ENCODE measurements around the gene BRINP2. TPM values are rescaled to one million over a fixed set of nuclear protein-coding genes. Genes with fewer than 3 reads are reported as not detected.

BRINP2 gene
- total RNA-seq, 1 donor from 2014 or later = 0.11 TPM

- Histone ChIP-seq H3K27ac (no peak overlapping the region), H3K27me3 (peaks cover 11% of the 10 kb centered on the region), H3K4me3 (peak overlapping the region; percentile 54 to 56), H3K9me3 (no peaks in the 10 kb centered on the region), H3K36me3 (no peaks in the 10 kb centered on the region), H3K4me1 (no peaks in the 10 kb centered on the region)
- DNase-seq (ENCODE audit: low spot score in 2 of 2) = no peak
- intact Hi-C loops (cut with DNase I) = no loop called here
- no peak for TF ChIP-seq CTCF (IDR thresholded peaks at IDR 0.05)
These were observed 5.7 kb upstream of the BRINP2 start for GRCh38 chr1:177165069-177165439.

DNA sequence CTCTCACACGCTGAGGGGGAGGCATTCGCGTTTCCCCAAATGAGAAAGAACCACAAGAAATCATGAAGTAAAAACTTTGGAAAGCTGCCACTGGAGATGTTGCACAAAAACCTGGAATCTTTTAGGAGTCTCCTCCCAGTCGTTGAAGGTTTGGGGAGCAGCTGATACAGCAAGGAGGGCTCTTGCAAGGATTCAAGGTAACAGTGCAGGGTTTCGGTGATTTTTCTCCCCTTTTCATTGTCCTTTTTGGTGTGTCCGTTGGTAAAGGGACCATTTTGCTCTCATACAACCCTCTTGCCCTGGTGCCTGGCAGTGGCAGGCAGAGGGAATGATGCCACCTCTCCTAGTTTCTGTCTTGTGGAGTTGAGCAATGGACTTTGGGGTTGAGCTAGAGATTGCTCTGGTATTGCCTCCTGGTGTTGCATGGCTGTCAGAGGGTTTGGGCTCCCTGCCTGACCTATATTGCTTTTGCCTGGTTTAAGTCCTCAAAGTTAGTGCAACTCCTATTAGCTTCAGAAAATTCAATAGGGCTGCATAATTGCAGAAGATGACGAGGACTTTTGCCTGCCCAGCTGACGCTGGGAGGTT, 872 bp downstream of the BRINP2 start:
- Histone ChIP-seq H3K4me1 (peaks cover 0 to 6% of the 10 kb centered on the region in 2 donors), H3K27me3 (no peaks in the 10 kb centered on the region), H3K4me3 (peak overlapping the region; percentile 55 to 58), H3K27ac (no peak overlapping the region), H3K9me3 (no peaks in the 10 kb centered on the region), H3K36me3 (no peaks in the 10 kb centered on the region)
- intact Hi-C loops (cut with DNase I) = no loop called here
- no peak for DNase-seq (ENCODE audit: low spot score in 2 of 2)
- TF ChIP-seq CTCF (IDR thresholded peaks at IDR 0.05) = no peak

- H3K4me1 ChIP-seq = peaks cover 0 to 6% of the 10 kb centered on the region in 2 donors
- TF ChIP-seq CTCF (IDR thresholded peaks at IDR 0.05) = no peak
- H3K4me3 ChIP-seq = no peak overlapping the region
- no peak overlapping the region for H3K27ac ChIP-seq
- H3K9me3 ChIP-seq = no peaks in the 10 kb centered on the region
- no peaks in the 10 kb centered on the region for H3K27me3 ChIP-seq
- H3K36me3 ChIP-seq = no peaks in the 10 kb centered on the region
- DNase-seq (ENCODE audit: low spot score in 2 of 2) = no peak
- intact Hi-C loops (cut with DNase I) = no loop called here
These were observed 1.5 kb downstream of the BRINP2 start for GRCh38 chr1:177172272-177172671.

GRCh38 chr1:177172866-177173265, 2.1 kb downstream of the BRINP2 start:
- peaks cover 0 to 6% of the 10 kb centered on the region in 2 donors for H3K4me1 ChIP-seq
- H3K27ac ChIP-seq = no peak overlapping the region
- H3K9me3 ChIP-seq = no peaks in the 10 kb centered on the region
- no peak overlapping the region for H3K4me3 ChIP-seq
- intact Hi-C loops (cut with DNase I) = no loop called here
- TF ChIP-seq CTCF (IDR thresholded peaks at IDR 0.05) = no peak
- no peaks in the 10 kb centered on the region for H3K27me3 ChIP-seq
- no peaks in the 10 kb centered on the region for H3K36me3 ChIP-seq
- DNase-seq (ENCODE audit: low spot score in 2 of 2) = no peak

DNA sequence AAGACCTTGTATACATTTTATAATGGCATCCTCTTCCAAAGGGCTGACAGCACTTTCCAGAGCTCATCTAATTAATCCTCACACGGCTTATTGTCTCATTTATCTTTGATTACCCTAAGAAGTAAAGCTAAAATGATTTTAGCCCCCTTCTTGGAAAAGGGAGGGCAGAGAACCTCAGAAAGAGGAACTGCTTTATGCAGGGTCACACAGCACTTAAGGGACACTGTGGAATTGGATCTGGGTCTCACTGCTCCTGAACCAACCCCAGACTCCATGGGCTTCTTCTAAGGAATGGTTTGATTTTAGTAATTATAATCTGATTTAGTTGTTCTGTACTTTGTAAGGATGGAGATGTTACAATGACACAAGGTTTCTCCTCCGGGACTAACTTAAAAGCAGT, 3.2 kb downstream of the BRINP2 start:
- Histone ChIP-seq H3K36me3 (no peaks in the 10 kb centered on the region), H3K27ac (no peak overlapping the region), H3K4me3 (no peak overlapping the region), H3K9me3 (no peaks in the 10 kb centered on the region), H3K4me1 (peaks cover 0 to 6% of the 10 kb centered on the region in 2 donors), H3K27me3 (no peaks in the 10 kb centered on the region)
- intact Hi-C loops (cut with DNase I) = no loop called here
- TF ChIP-seq CTCF (IDR thresholded peaks at IDR 0.05) = no peak
- no peak for DNase-seq (ENCODE audit: low spot score in 2 of 2)
